ENCODE results near the gene PPM1M. TPM values are rescaled to one million over a fixed set of nuclear protein-coding genes. Genes with fewer than 3 reads are reported as not detected.

PPM1M gene
- total RNA-seq, 1 experiment from 2014 or later: 6.7 TPM

- H3K4me1 Mint-ChIP-seq (ENCODE audit: low read depth, unreplicated experiment): no peaks in the 10 kb centered on the region
- DNase-seq: no peak
- H3K27ac Mint-ChIP-seq (ENCODE audit: unreplicated experiment): no peak overlapping the region
- intact Hi-C loops (cut with micrococcal nuclease; ENCODE audit: unreplicated experiment): no loop called here
- ChIA-PET CTCF (no interaction called here), POLR2A (no interaction called here)
- peaks cover 8% of the 10 kb centered on the region for H3K36me3 Mint-ChIP-seq (ENCODE audit: insufficient read depth, unreplicated experiment)
- BruUV-seq (replicated peaks): no TSS peak
- H3K4me3 Mint-ChIP-seq (ENCODE audit: unreplicated experiment): no peak overlapping the region
- H3K27me3 Mint-ChIP-seq (ENCODE audit: insufficient read depth, unreplicated experiment): no peaks in the 10 kb centered on the region
- H3K9me3 Mint-ChIP-seq (ENCODE audit: unreplicated experiment): no peaks in the 10 kb centered on the region
- no peak overlapping the region for H3K4me3 ChIP-seq (ENCODE audit: low read depth, low read length)
- no peaks in the 10 kb centered on the region for H3K9me3 ChIP-seq
- no peaks in the 10 kb centered on the region for H3K27me3 ChIP-seq (replicated peaks; ENCODE audit: control insufficient read depth, insufficient read depth, low read length)
- TF ChIP-seq CTCF (IDR thresholded peaks at IDR 0.05; ENCODE audit: insufficient read depth in 1 of 2, low read depth in 1 of 2, low read length in 1 of 2, severe bottlenecking in 1 of 2, unreplicated experiment in 1 of 2): no peak
- peaks cover 4% of the 10 kb centered on the region; the same call in 1 of the 2 replicates for H3K4me1 ChIP-seq
- peaks cover 3% of the 10 kb centered on the region; the same call in 1 of the 2 replicates for H3K36me3 ChIP-seq (ENCODE audit: control insufficient read depth, insufficient read depth, low read length)
Measured at GRCh38 chr3:52227766-52228165, 17.8 kb upstream of the PPM1M start.

GRCh38 chr3:52228266-52228665 is 17.3 kb upstream of the PPM1M start:
- Histone ChIP-seq H3K4me3 (ENCODE audit: low read depth, low read length) (no peak overlapping the region), H3K9me3 (no peaks in the 10 kb centered on the region), H3K36me3 (ENCODE audit: control insufficient read depth, insufficient read depth, low read length) (peaks cover 3% of the 10 kb centered on the region; the same call in 1 of the 2 replicates), H3K27me3 (replicated peaks; ENCODE audit: control insufficient read depth, insufficient read depth, low read length) (no peaks in the 10 kb centered on the region), H3K4me1 (peaks cover 4% of the 10 kb centered on the region; the same call in 1 of the 2 replicates)
- BruUV-seq (replicated peaks): no TSS peak
- no peak for DNase-seq
- POLR2A ChIA-PET: no interaction called here
- intact Hi-C loops (cut with micrococcal nuclease; ENCODE audit: unreplicated experiment): no loop called here
- H3K27me3 Mint-ChIP-seq (ENCODE audit: insufficient read depth, unreplicated experiment): no peaks in the 10 kb centered on the region
- CTCF ChIA-PET: no interaction called here
- no peaks in the 10 kb centered on the region for H3K4me1 Mint-ChIP-seq (ENCODE audit: low read depth, unreplicated experiment)
- no peak overlapping the region for H3K27ac Mint-ChIP-seq (ENCODE audit: unreplicated experiment)
- no peak for TF ChIP-seq CTCF (IDR thresholded peaks at IDR 0.05; ENCODE audit: insufficient read depth in 1 of 2, low read depth in 1 of 2, low read length in 1 of 2, severe bottlenecking in 1 of 2, unreplicated experiment in 1 of 2)
- H3K9me3 Mint-ChIP-seq (ENCODE audit: unreplicated experiment): no peaks in the 10 kb centered on the region
- peaks cover 12% of the 10 kb centered on the region for H3K36me3 Mint-ChIP-seq (ENCODE audit: insufficient read depth, unreplicated experiment)
- no peak overlapping the region for H3K4me3 Mint-ChIP-seq (ENCODE audit: unreplicated experiment)

GRCh38 chr3:52228751-52229291 is 16.7 kb upstream of the PPM1M start:
- no peak for DNase-seq
- Mint-ChIP-seq H3K27ac (ENCODE audit: unreplicated experiment) (no peak overlapping the region), H3K36me3 (ENCODE audit: insufficient read depth, unreplicated experiment) (peaks cover 16% of the 10 kb centered on the region), H3K4me3 (ENCODE audit: unreplicated experiment) (no peak overlapping the region), H3K27me3 (ENCODE audit: insufficient read depth, unreplicated experiment) (no peaks in the 10 kb centered on the region), H3K9me3 (ENCODE audit: unreplicated experiment) (no peaks in the 10 kb centered on the region), H3K4me1 (ENCODE audit: low read depth, unreplicated experiment) (no peaks in the 10 kb centered on the region)
- Histone ChIP-seq H3K4me1 (peaks cover 4% of the 10 kb centered on the region; the same call in 1 of the 2 replicates), H3K27me3 (replicated peaks; ENCODE audit: control insufficient read depth, insufficient read depth, low read length) (no peaks in the 10 kb centered on the region), H3K9me3 (no peaks in the 10 kb centered on the region), H3K4me3 (ENCODE audit: low read depth, low read length) (no peak overlapping the region), H3K36me3 (ENCODE audit: control insufficient read depth, insufficient read depth, low read length) (peaks cover 3% of the 10 kb centered on the region; the same call in 1 of the 2 replicates)
- no peak for TF ChIP-seq CTCF (IDR thresholded peaks at IDR 0.05; ENCODE audit: insufficient read depth in 1 of 2, low read depth in 1 of 2, low read length in 1 of 2, severe bottlenecking in 1 of 2, unreplicated experiment in 1 of 2)
- POLR2A ChIA-PET: no interaction called here
- intact Hi-C loops (cut with micrococcal nuclease; ENCODE audit: unreplicated experiment): no loop called here
- CTCF ChIA-PET: interaction anchor here (1.4 kb wide), 1 partner anchor 8 kb away, joined by 3 read pairs; no protein-coding TSS in a partner anchor
- no TSS peak for BruUV-seq (replicated peaks)
